Sigmoid colon (tissue), 7 donors: ENCODE data around the gene SLC25A19. TPM values are rescaled to one million over a fixed set of nuclear protein-coding genes. Genes with fewer than 3 reads are reported as not detected.
A peak's percentile ranks its signal among the peaks of the same experiment; 100 is the strongest.
"Not testable (repeated sequence)": the region's sequence is repeated elsewhere in the genome, so short reads cannot be mapped to it uniquely, and the experiment has no call there.

ENCODE experiments used
- DNase-seq: peaks from one replicate; pipeline ENCODE4 v3.0.0-alpha.2; 2019
- H3K27ac ChIP-seq, 4 donors: fragments of 200-600 bp; sonication (generic); one replicate each; pipeline ENCODE4 v1.5.1; 2016 to 2019; ENCODE audit warnings: mild to moderate bottlenecking in 1 of 4
- H3K27me3 ChIP-seq, 3 donors: fragments of 200-600 bp; sonication (generic); one replicate each; pipeline ENCODE4 v1.5.1; 2019; ENCODE audit warnings: mild to moderate bottlenecking in 1 of 3
- H3K36me3 ChIP-seq, 4 donors: fragments of 200-600 bp; sonication (generic); one replicate each; pipeline ENCODE4 v1.5.1; 2016 to 2019
- H3K4me1 ChIP-seq, 4 donors: fragments of 200-600 bp; sonication (generic); one replicate each; pipeline ENCODE4 v1.5.1; 2017 to 2019
- H3K4me3 ChIP-seq, 4 donors: fragments of 200-600 bp; sonication (generic); one replicate each; pipeline ENCODE4 v1.5.1; 2017 to 2019; ENCODE audit warnings: mild to moderate bottlenecking in 2 of 4, moderate library complexity in 1 of 4
- H3K9me3 ChIP-seq, 4 donors: fragments of 200-600 bp in 3 of 4; sonication (generic) in 3 of 4; one replicate each; pipeline versions ENCODE4 v1.5.1 to v1.6.1; 2013 to 2019
- CTCF ChIP-seq, 4 experiments: fragments of 450-650 bp in 3 of 4; fragments of 200-600 bp in 1 of 4; IDR thresholded peaks; one replicate each; pipeline ENCODE4 v1.5.1; 2016 to 2019; ENCODE audit warnings: antibody characterized with exemption in 4 of 4, mild to moderate bottlenecking in 3 of 4, moderate library complexity in 2 of 4
- EP300 ChIP-seq, 4 donors: sonication (generic); formaldehyde crosslinking; IDR thresholded peaks; one replicate each; pipeline ENCODE4 v1.6.1; 2017; ENCODE audit warnings: antibody characterized with exemption in 4 of 4
- POLR2A ChIP-seq, 2 donors: fragments of 450-650 bp; IDR thresholded peaks; one replicate each; pipeline ENCODE4 v1.6.1; 2016; ENCODE audit warnings: antibody characterized with exemption in 2 of 2, mild to moderate bottlenecking in 2 of 2, moderate library complexity in 2 of 2
- POLR2AphosphoS5 ChIP-seq, 4 donors: sonication (generic); formaldehyde crosslinking; IDR thresholded peaks; one replicate each; pipeline ENCODE4 v1.6.1; 2017; ENCODE audit warnings: antibody characterized with exemption in 4 of 4
- WGBS, 2 donors: extraction: QIAGEN DNeasy Blood & Tissue Kit; methylation state at CpG; one replicate each; pipeline ENCODE4 v1.1.7; 2013; 5-methylcytosine and 5-hydroxymethylcytosine counted together
- intact Hi-C: fragments of 100-400 bp; cut with DNase I; formaldehyde crosslinking; loops from one replicate; pipeline ENCODE4 v1.15.1; 2023
- polyA plus RNA-seq, 3 donors: library from polyadenylated mRNA; stranded (reverse); fragments of 200-250 nt; gene quantifications; one replicate each; pipeline ENCODE4 v1.2.3, GENCODE V29; 2013
- total RNA-seq, 4 donors: library from RNA; depleted of rRNA; stranded (reverse); fragments of >200 nt; gene quantifications; one replicate each; pipeline ENCODE4 v1.1.0, GENCODE V29; 2016
- donor health status: healthy with polysubstance abuse.
- donor health status: Bipolar disorder and iron deficiency.
- donor health status: healthy.

Gene SLC25A19
- total and polyA plus RNA-seq, 7 donors: 5.4 to 20.1 (median 13.8) TPM

DNA sequence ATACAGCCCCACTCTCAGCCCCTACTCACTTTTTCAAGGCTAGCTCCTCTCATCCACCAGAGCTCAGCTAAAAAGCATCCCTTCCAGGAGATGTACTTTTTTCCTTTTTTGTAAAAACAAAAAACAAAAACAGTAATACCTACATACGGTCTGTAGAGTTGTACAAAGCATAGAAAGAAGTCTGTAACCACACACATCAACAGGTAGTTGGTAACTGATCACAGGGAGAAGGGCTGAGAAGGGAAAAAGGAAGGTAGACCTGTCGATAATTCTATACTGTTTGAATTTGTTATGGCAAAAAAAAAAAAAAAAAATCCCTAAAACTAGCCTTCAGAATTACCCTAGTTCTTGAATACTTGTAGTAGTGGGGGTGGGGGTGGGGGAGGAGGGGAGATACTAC is 874 bp downstream of the SLC25A19 start:
- WGBS, 2 donors: 7 to 10% methylated on average over 2 of the region's 2 CpGs
- DNase-seq: no peak
- no peak for TF ChIP-seq EP300 (IDR thresholded peaks at IDR 0.05)
- TF ChIP-seq POLR2A (IDR thresholded peaks at IDR 0.05): no peak
- no peak for TF ChIP-seq CTCF (IDR thresholded peaks at IDR 0.05)
- TF ChIP-seq POLR2AphosphoS5 (IDR thresholded peaks at IDR 0.05): no peak
- Histone ChIP-seq H3K27me3 (no peaks in the 10 kb centered on the region), H3K9me3 (no peaks in the 10 kb centered on the region), H3K4me1 (peaks cover 0 to 15% (median 5%) of the 10 kb centered on the region in 4 donors), H3K27ac (peak overlapping the region; percentile 90 to 97 (median 94)), H3K4me3 (peak overlapping the region in 3 of 4 donors; percentile 65 to 77 (median 71)), H3K36me3 (peaks cover 0 to 21% (median 3%) of the 10 kb centered on the region in 4 donors)
- intact Hi-C loops: loop anchor here (2.0 to 10.0 kb wide), 3 partner anchors 18 to 296 kb away; partner anchors contain the start of genes CASKIN2, MIF4GD, MYO15B and TSEN54

DNA sequence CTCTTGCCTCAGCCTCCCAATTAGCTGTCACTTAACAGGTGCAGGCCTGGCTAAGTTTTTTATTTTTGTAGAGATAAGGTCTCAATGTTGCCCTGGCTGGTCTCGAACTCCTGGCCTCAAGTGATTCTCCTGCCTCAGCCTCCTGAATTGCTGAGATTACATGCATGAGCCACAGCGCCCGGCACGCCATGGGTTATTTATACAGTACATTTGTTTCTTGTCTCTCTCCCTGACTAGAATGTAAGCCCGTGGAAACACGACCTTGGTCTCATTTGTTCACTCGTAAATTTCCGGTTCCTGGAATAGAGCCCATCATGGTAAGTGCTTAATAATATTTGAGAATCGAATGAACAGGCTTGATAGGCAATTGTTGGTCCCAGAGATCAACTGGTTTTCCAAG is 2.0 kb downstream of the SLC25A19 start:
- Histone ChIP-seq H3K9me3 (no peaks in the 10 kb centered on the region), H3K36me3 (peaks cover 0 to 31% (median 5%) of the 10 kb centered on the region in 4 donors), H3K4me1 (peaks cover 0 to 15% (median 5%) of the 10 kb centered on the region in 4 donors), H3K27me3 (no peaks in the 10 kb centered on the region), H3K4me3 (no peak overlapping the region), H3K27ac (no peak overlapping the region)
- WGBS, 2 donors: 73 to 87% methylated on average over 9 of the region's 9 CpGs
- DNase-seq: no peak
- intact Hi-C loops: loop anchor here (5.0 to 10.0 kb wide), 2 partner anchors 230 to 298 kb away; partner anchors contain the start of genes CASKIN2, MYO15B and TSEN54
- no peak for TF ChIP-seq EP300 (IDR thresholded peaks at IDR 0.05)

DNA sequence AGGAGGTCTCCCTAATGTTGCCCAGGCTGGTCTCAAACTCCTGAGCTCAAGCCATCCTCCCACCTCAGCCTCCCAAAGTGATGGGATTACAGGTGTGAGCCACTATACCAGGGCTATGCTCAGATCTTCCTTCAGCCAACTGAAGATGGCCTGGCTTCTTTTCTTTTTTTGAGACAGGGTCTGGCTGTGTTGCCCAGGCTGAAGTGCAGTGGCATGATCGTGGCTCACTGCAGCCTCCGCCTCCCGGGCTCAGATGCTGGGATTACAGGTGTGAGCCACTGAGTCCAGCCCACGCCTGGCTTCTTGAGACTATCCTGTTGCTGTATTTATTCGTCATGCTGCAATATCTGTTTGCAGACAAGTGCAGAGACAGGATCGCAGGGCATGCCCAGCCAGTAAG is 4.1 kb downstream of the SLC25A19 start:
- TF ChIP-seq POLR2A (IDR thresholded peaks at IDR 0.05): no peak
- TF ChIP-seq EP300 (IDR thresholded peaks at IDR 0.05): no peak
- TF ChIP-seq POLR2AphosphoS5 (IDR thresholded peaks at IDR 0.05): no peak
- no peak for TF ChIP-seq CTCF (IDR thresholded peaks at IDR 0.05)
- Histone ChIP-seq H3K4me1 (peaks cover 0 to 10% (median 5%) of the 10 kb centered on the region in 4 donors), H3K9me3 (no peaks in the 10 kb centered on the region), H3K27ac (no peak overlapping the region), H3K27me3 (no peaks in the 10 kb centered on the region), H3K36me3 (peaks cover 0 to 37% (median 5%) of the 10 kb centered on the region in 4 donors), H3K4me3 (no peak overlapping the region)
- intact Hi-C loops: loop anchor here (5.0 to 10.0 kb wide), 2 partner anchors 232 to 300 kb away; partner anchors contain the start of genes CASKIN2, MYO15B and TSEN54
- no peak for DNase-seq
- 85 to 95% methylated on average over 6 of the region's 6 CpGs for WGBS, 2 donors

DNA sequence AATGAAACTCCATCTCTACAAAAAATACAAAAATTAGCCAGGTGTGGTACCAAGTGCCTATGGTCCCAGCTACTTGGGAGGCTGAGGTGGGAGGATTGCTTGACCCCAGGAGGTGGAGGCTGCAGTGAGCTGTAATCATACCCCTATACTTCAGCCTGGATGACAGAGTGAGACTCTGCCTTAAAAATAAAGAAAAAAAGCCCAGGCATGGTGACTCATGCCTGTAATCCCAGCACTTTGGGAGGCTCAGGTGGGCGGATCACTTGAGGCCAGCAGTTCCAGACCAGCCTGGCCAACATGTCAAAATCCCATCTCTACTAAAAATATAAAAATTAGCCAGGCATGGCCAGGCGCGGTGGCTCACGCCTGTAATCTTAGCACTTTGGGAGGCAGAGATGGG is 9.0 kb downstream of the SLC25A19 start:
- DNase-seq, H3K27ac ChIP-seq, H3K4me1 ChIP-seq, H3K27me3 ChIP-seq, H3K9me3 ChIP-seq, H3K4me3 ChIP-seq: not testable (repeated sequence)
- H3K36me3 ChIP-seq: peaks cover 0 to 39% (median 6%) of the 10 kb centered on the region in 4 donors
- intact Hi-C loops: loop anchor here (10.0 kb wide), 1 partner anchor 305 kb away; the partner anchor contains the start of gene MYO15B
- WGBS, 2 donors: 95% methylated on average over 4 of the region's 4 CpGs

GRCh38 chr17:75277664-75278071 is 11.6 kb downstream of the SLC25A19 start:
- H3K9me3 ChIP-seq: no peaks in the 10 kb centered on the region
- no peaks in the 10 kb centered on the region for H3K27me3 ChIP-seq
- intact Hi-C loops: no loop called here
- H3K4me3 ChIP-seq: no peak overlapping the region
- H3K36me3 ChIP-seq: peaks cover 0 to 26% (median 2%) of the 10 kb centered on the region in 4 donors
- 91 to 94% methylated on average over 6 of the region's 6 CpGs for WGBS, 2 donors
- no peak overlapping the region for H3K27ac ChIP-seq
- TF ChIP-seq CTCF (IDR thresholded peaks at IDR 0.05): no peak
- no peak for TF ChIP-seq POLR2AphosphoS5 (IDR thresholded peaks at IDR 0.05)
- TF ChIP-seq EP300 (IDR thresholded peaks at IDR 0.05): no peak
- no peak for TF ChIP-seq POLR2A (IDR thresholded peaks at IDR 0.05)
- peaks cover 0 to 9% (median 8%) of the 10 kb centered on the region in 4 donors for H3K4me1 ChIP-seq
- no peak for DNase-seq
